Neutrophil (primary cell): Measurements from ENCODE around the gene SGK1.

Experiments used
- H3K27ac ChIP-seq: fragments of 200-600 bp; sonication (generic); 2 replicates; pipeline ENCODE4 v1.5.1; 2016; ENCODE audit warnings: mild to moderate bottlenecking, moderate library complexity
- H3K27me3 ChIP-seq: fragments of 200-600 bp; sonication (generic); 2 replicates; pipeline ENCODE4 v1.6.0; 2016; ENCODE audit warnings: mild to moderate bottlenecking
- H3K36me3 ChIP-seq: fragments of 200-600 bp; sonication (generic); 2 replicates; pipeline ENCODE4 v1.5.1; 2017
- H3K4me1 ChIP-seq, 2 experiments: fragments of 200-600 bp in 1 of 2; sonication (generic) in 1 of 2; 1 replicate in 1 of 2; 2 replicates in 1 of 2; pipeline versions ENCODE4 v1.5.1 to v1.6.1; 2013 to 2016; ENCODE audit warnings: low read depth in 1 of 2, low read length in 1 of 2, mild to moderate bottlenecking in 1 of 2, moderate library complexity in 1 of 2; ENCODE audit not compliant: control insufficient read depth in 1 of 2, insufficient read depth in 1 of 2
- H3K4me3 ChIP-seq, 2 experiments: fragments of 200-600 bp in 1 of 2; sonication (generic) in 1 of 2; 1 replicate in 1 of 2; 2 replicates in 1 of 2; pipeline ENCODE4 v1.5.1; 2013 to 2016; ENCODE audit warnings: low read depth in 1 of 2, low read length in 1 of 2, mild to moderate bottlenecking in 1 of 2, moderate library complexity in 1 of 2
- H3K9me3 ChIP-seq: fragments of 200-600 bp; sonication (generic); 2 replicates; pipeline ENCODE4 v1.5.1; 2016
- CTCF ChIP-seq: fragments of 200-600 bp; sonication (generic); IDR thresholded peaks from 2 replicates; pipeline ENCODE4 v1.5.1; 2016; ENCODE audit warnings: antibody characterized with exemption

Gene SGK1

DNA sequence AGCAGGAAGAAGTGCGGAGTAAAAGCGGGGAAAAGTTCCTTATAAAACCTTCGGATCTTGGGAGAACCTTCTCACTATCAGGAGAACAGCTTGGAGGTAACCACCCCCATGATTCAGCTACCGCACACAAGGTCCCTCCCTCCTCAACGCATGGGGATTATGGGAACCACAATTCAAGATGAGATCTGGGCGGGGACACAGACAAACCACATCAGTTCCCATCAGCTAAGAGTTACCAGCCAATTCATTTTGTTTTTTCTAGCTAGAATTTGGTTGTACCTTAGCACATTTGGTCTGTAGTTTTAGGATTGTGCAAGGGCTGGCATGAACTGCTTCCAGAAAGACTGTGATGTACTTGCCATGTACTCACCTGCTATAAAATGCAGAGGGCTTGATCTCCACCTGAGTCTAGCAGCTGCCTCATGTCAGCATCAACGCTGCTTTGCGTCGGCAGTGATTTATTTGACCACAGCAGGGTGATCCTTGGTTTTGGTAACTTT lies 170.8 kb downstream of the SGK1 start:
- no peaks in the 10 kb centered on the region for H3K4me1 ChIP-seq
- TF ChIP-seq CTCF = no peak
- no peak overlapping the region for H3K27ac ChIP-seq
- no peaks in the 10 kb centered on the region for H3K9me3 ChIP-seq
- no peak overlapping the region for H3K4me3 ChIP-seq
- H3K36me3 ChIP-seq = no peaks in the 10 kb centered on the region
- H3K27me3 ChIP-seq = no peaks in the 10 kb centered on the region

DNA sequence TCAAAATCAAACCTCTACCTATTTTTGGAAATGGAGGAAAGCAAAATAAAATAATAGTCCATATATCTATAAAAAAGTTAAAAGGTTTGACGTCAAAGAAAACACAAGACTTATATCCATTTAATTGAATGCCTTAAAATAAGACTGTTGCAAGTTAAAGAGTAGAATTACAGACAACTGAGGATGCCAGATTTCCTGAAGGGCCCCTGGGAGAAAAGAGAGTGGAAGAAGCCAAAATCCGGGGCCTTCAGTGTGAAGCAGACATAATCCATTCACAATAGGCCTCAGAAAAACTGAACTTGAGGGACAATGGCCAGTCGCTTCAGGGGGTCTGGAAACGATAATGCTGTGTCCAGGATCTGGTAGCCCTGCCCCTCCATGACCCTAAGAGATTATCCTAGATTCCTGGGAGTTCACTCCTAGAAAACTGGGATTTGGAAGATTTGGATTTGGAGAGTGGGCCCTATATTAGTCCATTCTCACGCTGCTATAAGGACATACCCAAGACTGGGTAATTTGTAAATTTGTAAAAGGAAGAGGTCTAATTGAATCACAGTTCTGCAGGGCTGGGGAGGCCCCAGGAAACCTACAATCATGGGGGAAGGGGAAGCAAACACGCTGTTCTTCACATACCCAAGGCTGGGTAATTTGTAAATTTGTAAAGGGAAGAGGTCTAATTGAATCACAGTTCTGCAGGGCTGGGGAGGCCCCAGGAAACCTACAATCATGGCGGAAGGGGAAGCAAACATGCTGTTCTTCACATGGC lies 171.5 kb downstream of the SGK1 start:
- Histone ChIP-seq H3K27me3 (no peaks in the 10 kb centered on the region), H3K36me3 (no peaks in the 10 kb centered on the region), H3K4me3 (no peak overlapping the region), H3K9me3 (no peaks in the 10 kb centered on the region), H3K4me1 (no peaks in the 10 kb centered on the region), H3K27ac (no peak overlapping the region)
- TF ChIP-seq CTCF = no peak

GRCh38 chr6:134145786-134146185 lies 172.1 kb downstream of the SGK1 start:
- TF ChIP-seq CTCF = no peak
- no peaks in the 10 kb centered on the region for H3K27me3 ChIP-seq
- H3K9me3 ChIP-seq = no peaks in the 10 kb centered on the region
- H3K36me3 ChIP-seq = no peaks in the 10 kb centered on the region
- no peaks in the 10 kb centered on the region for H3K4me1 ChIP-seq
- H3K27ac ChIP-seq = no peak overlapping the region
- H3K4me3 ChIP-seq = no peak overlapping the region

- TF ChIP-seq CTCF = no peak
- no peaks in the 10 kb centered on the region for H3K27me3 ChIP-seq
- H3K27ac ChIP-seq = no peak overlapping the region
- H3K4me1 ChIP-seq = no peaks in the 10 kb centered on the region
- H3K9me3 ChIP-seq = no peaks in the 10 kb centered on the region
- H3K4me3 ChIP-seq = no peak overlapping the region
- no peaks in the 10 kb centered on the region for H3K36me3 ChIP-seq
These were observed 179.5 kb downstream of the SGK1 start for GRCh38 chr6:134138226-134138975.

DNA sequence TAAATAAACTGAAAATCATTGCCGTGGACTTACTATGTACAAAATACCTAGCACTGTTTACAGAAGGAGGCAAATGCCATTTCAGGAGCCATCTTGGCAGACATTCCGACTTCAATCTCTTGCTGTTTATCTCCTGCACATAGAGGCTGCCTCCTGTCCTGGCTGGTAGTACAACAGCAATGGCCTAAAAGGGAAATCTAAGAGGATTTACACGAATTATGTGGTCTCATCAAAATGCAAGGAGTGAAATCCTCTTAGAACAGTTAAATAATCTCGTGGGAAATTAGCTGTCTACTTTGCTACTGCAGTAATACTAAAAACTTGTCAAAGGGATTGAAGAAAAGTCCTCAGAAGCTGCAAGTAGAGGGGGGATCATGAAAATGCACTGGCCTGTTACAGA lies 183.3 kb downstream of the SGK1 start:
- no peak for TF ChIP-seq CTCF
- Histone ChIP-seq H3K27me3 (no peaks in the 10 kb centered on the region), H3K36me3 (no peaks in the 10 kb centered on the region), H3K4me3 (no peak overlapping the region), H3K9me3 (no peaks in the 10 kb centered on the region), H3K27ac (no peak overlapping the region), H3K4me1 (no peaks in the 10 kb centered on the region)
